ENCODE results near the gene CCDC188.

CCDC188 gene

DNA sequence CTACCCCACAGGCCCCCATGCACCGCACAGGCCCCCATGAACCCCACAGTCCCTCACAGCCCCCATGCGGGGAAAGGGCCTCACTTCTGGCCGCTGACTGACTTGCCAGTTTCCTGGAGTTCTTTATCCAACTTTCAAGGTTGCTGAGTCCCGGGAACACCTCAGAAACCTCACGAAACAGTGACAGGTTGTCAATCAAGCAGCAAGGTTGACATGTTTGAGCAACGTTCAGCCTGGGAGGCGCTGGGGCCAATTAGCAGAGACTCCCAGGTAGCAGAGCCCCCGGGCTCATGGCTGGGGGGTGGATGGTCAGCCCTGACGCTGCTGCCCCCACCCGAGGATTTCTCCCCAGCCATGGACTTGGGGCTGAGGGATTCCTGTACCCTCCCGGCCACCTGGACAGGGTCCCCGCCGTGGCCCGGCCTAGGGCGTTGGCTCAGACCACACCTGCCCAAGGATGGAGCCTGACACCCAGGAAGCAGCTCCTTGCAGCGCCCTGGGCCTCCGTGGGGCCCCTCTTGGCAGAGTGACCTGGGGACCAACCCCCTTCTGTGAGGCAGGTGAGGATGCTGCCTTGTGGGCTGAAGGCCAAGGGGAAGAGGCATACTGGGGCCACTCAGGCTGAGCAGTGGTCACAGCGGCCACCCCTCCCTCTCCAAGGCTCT, 33.8 kb upstream of the CCDC188 start:
- no peak for DNase-seq

DNA sequence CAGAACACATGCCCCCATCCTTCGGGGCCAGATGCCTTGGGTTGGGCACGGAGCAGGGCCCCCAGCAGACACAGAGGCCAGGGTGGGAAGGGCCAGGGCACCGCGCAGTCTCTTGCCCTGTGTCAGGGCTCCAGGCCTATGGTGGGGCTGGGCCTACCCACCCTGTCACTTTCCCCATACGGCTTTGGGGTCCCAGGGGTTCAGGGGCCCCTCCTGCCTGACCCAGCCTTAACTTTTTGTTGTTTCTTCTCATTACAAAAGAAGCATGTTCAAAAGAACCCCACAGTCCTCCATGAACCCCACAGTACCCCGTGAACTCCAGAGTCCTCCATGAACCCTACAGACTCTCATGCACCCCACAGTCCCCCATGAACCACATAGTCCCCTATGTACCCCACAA, 33.0 kb upstream of the CCDC188 start:
- no peak for DNase-seq

GRCh38 chr22:20183101-20183500, 32.2 kb upstream of the CCDC188 start:
- no peak for DNase-seq

- DNase-seq: no peak
Observed at GRCh38 chr22:20182365-20182764, 31.5 kb upstream of the CCDC188 start.

- no peak for DNase-seq
Observed at GRCh38 chr22:20181884-20182236, 31.0 kb upstream of the CCDC188 start.

- DNase-seq: no peak
Observed at GRCh38 chr22:20181194-20181883, 30.5 kb upstream of the CCDC188 start.

- no peak for DNase-seq
Observed at GRCh38 chr22:20180640-20181039, 29.8 kb upstream of the CCDC188 start.

GRCh38 chr22:20180245-20180630, 29.4 kb upstream of the CCDC188 start:
- no peak for DNase-seq

DNA sequence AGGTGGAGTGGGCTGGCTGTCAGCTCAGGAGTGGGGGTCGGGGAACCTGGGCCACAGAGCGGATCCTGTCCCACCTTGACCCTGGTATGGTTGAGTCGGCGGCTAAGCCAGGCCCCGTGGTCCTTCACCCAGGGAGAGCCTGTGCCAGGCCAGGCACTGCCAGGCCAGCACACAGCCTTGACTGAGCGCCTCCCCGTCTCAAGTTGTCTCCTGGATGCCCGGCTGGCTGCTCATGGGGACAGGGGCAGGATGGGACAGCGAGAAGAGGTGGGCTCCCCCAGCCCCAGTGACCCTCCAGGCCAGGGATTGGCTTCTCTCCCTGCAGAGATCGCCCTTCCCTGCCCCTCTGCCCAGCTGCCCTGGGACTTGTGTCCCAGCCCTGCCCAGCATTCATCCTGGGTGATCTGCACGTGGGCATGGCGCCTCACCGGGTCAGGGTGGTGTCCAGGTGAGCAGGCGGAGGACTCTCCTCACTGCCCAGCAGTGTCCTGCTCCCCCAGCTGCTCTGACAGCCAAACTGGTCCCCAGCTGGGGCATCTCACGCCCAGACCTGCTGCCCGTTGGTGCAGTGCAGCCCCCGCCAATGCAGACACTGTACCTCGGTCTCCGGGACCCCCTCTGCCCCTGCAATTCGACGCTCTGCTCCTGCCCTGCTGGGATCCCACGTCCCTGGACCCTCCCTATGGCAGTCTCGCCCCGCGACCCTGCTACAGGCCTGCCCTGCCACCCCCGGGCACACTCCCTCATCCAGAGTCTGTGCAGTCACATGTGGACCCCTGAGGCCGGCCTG, 28.8 kb upstream of the CCDC188 start:
- no peak for DNase-seq

- DNase-seq: no peak
Observed at GRCh38 chr22:20178915-20179227, 28.0 kb upstream of the CCDC188 start.

- DNase-seq: no peak
Observed at GRCh38 chr22:20178075-20178914, 27.4 kb upstream of the CCDC188 start.

DNA sequence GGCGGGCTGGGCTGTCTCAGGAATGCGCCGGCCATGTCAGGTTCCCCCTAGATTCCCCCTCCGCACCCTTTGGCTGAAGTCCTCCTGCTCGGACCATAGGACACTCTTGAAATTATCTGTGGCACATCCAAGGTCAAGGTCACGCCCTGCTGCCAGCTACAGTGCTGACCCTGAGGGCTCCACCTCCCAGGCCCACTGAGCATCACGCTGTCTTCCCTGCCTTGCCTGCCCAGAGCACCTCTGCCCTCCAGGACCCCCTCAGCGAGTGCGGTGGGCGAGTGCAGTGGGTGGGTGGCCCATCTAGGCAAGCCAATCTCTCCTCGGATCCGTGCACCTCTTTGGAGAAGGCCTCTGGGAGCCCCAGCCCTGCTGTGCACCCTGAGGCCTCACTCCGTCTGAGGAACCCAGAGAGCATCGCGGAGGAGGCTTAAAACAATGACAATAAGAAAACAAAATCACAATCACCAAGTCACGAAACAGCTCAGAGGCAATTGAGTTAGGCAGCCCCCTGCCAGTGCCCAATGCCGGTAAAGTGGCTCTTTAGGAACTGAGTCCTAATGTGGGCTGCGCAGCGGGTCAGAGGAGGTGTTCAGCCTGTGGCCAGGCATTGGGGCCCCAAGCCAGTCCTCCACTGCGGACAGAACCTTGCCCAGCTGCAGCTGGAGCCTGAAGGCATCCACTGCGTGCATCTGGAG, 26.5 kb upstream of the CCDC188 start:
- no peak for DNase-seq

DNA sequence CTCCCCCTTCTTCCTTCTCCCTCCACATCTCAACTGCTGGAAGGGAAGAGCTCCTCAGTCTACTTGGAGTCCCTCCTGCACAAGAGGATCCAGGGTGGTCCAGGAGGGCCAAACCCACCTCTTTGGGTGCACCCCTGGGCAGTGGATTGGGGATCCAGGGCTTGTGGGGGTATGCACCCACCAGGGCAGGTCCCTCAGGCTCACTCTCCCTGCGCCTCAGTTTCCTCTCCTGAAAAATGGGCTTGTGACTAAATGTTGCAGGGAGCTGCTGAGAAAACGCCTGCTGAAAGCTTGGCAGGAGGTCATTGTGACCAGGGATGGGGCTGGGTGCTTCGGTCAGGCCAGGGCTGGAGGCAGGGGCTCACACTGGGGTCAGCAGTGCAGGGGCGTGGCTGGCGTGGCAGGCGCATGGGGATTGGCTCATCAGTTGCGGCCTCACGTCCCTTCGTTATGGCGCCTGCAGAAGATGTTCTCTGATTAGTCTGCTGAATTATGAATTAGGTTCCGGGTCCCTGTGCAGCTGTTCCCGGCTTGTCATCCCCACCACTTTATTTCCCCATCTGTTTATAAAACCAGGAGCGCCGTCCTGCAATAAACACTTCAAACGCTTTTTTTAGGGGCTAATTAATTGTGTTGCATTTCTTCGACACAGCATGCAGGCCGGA, 25.7 kb upstream of the CCDC188 start:
- DNase-seq: no peak

DNA sequence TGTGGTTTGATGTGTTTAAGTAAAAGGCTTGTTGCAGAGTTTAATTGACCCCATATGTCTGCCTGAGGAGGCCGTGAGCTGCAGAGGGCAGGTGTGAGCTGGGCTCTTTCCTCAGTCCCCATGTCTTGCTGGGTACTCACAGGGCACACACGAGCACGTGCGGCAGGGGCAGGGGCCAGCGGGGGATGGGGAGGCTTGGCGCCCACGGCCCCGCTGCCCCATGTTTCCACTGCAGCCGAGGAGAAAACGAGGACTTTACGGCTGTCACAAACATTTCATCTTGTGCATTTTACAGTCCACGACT, 24.7 kb upstream of the CCDC188 start:
- DNase-seq: no peak

DNA sequence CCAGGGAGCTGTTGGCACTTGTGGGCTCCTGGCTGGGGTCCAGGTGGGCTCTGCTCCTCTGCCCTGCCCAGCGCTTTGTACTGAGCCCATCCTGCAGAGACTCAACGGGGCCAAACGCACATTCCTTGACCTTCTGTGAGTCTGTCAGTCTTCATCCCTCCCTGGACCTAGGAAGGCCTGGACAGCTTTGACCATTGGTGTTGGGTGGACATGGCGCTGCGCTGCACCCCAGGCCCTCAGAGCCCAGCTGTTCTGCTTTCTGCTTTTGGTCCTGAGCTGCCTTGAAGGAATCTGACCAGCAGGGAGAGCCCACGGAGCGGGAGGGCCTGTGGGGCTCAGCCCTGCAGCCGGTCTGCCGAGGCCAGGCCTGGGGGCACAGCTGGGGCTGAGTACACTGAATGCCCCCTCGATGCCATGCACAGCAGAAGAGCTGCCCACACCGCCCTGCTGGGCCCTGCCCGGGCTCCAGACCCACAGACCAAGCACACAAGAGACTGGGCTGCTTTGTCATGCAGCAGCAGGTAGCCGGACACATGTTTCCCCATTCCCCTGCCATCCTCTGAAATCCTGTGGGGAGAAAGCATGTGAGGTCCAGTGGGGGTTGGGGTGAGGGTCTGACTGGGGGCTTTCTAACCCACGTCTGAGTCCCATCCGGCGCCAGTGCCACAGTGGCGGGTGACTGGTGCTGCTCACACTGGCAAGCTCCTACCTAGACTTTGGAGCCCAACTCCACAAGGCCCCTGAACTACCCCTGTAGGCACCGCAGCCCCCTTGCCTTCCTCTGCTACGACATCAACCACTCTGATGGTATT, 24.1 kb upstream of the CCDC188 start:
- DNase-seq: no peak

DNA sequence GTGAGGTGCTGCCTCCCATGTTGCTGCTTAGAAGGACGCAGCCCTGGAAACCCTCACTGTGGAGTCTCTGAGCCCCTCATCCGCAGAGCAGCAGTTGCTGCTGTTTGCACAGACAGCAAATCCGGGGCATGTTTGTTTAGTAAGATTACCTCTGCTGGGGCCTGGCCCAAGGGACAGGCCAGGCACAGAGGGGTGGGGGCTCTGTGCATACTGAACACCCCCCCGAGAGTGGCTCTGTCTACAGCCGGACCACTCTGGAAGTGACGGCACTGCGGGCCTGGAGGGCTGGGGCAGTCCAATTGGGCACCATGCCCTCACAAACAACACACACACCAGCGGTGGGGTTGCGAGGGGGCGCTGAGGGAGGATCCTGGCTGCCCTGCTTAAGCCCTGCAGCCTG, 22.9 kb upstream of the CCDC188 start:
- DNase-seq: no peak

DNA sequence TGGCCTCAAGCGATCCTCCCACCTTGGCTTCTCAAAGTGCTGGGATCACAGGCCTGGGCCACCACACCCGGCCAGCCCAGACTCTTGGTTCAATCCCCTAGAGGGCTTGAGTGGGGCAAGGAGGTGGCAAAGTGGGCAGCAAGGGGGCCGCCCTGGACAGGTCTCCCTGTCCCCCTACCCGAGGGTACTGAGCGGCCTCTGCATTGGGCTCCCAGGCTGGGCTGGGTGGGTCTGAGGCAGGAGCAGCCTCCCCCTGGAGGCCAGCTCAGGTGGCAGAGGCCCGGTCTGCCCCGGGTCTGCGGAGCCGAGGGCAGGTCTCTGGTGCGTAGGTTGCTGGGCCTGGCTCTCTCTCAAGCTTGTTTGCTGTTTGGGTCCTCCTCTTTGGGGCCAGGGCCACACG, 22.4 kb upstream of the CCDC188 start:
- no peak for DNase-seq

- no peak for DNase-seq
Observed at GRCh38 chr22:20172141-20172613, 21.3 kb upstream of the CCDC188 start.

DNA sequence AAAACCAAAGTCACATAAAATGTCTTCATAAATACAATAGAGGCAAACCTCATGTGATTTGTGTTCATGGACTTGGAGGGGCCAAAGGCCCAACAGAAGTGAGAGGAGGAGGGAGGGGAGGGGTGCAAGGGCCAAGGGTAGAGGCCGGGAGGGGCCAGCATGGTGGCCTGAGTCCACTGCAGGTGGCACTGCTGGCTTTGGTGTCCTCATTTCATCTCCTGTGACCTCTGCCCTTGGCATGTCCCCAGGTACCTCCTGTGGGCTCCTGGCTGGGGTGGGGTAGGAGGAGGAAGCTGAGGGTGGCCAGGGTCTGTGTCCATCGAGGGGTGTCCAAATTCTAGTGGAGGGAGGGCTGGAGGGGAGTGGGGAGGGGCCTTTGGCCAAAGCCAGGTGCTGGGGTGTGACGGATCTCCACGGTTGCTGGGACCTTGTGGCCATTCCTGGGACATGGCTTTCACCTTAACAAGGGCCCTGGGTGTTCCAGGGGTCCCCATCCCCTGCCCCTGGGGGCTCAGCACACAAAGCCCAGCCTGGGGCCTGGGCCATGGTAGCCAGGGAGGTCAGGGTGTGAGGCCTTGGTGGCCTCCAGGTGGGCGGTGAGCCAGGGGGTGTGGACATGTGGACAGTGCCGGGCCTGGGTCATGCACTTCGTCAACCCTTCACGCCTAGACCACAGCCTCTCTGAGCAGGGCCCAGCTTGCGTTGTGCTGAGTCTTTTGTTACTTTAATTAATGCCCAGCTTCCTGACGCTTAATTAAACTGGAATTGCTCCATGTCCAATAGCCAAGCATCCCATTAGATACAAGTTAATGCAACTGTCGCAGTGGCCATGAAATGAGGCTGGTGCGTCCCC, 20.7 kb upstream of the CCDC188 start:
- no peak for DNase-seq

DNA sequence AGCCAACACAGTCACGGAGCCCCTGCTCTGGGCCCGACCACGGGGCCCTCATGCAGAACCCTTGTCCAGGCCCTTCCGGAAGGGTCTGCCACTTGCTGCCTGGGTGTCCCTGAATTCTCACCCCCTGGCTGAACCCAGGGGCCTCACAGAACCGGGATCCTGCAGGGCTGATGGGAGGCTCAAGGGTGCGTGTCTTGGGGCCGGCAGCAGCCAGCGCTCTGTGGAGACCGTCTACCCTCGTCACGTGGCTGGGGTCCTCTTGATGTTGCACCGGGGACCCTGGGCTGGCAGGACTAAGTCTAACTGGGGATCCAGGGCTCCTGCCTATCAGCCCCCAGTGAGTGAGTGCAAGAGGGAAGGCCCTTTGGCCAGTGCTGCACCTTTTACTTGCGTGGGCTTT, 19.3 kb upstream of the CCDC188 start:
- DNase-seq: no peak

Measured in stimulated activated CD4-positive, alpha-beta T cell treated with anti-CD3 and anti-CD28 coated beads, Interleukin-4, amount 100 ng/mL, for 24 hours (primary cell).